ENCODE results near the gene GCGR.

The GCGR gene

GRCh38 chr17:81812571-81813370 lies 8.8 kb downstream of the GCGR start:
- no peak for DNase-seq

GRCh38 chr17:81813371-81813684 lies 9.4 kb downstream of the GCGR start:
- DNase-seq, result no peak

GRCh38 chr17:81813861-81814683 lies 10.1 kb downstream of the GCGR start:
- DNase-seq, result no peak

GRCh38 chr17:81814748-81815645 lies 11.0 kb downstream of the GCGR start:
- DNase-seq, result no peak

GRCh38 chr17:81815646-81815986 lies 11.7 kb downstream of the GCGR start:
- no peak for DNase-seq

GRCh38 chr17:81817758-81818147 lies 13.8 kb downstream of the GCGR start:
- no peak for DNase-seq

GRCh38 chr17:81819708-81820107 lies 15.8 kb downstream of the GCGR start:
- DNase-seq, result no peak

- no peak for DNase-seq
Observed at GRCh38 chr17:81821147-81821546, 17.2 kb downstream of the GCGR start.

GRCh38 chr17:81821603-81822311 lies 17.8 kb downstream of the GCGR start:
- no peak for DNase-seq

GRCh38 chr17:81822312-81822637 lies 18.3 kb downstream of the GCGR start:
- no peak for DNase-seq

- no peak for DNase-seq
Observed at GRCh38 chr17:81822996-81823819, 19.3 kb downstream of the GCGR start.

- DNase-seq, result no peak
Observed at GRCh38 chr17:81823820-81824550, 20.0 kb downstream of the GCGR start.

- no peak for DNase-seq
Observed at GRCh38 chr17:81824595-81824994, 20.6 kb downstream of the GCGR start.

- no peak for DNase-seq
Observed at GRCh38 chr17:81825841-81826466, 22.0 kb downstream of the GCGR start.

GRCh38 chr17:81828656-81829055 lies 24.7 kb downstream of the GCGR start:
- no peak for DNase-seq

- no peak for DNase-seq
Observed at GRCh38 chr17:81829858-81830257, 25.9 kb downstream of the GCGR start.

GRCh38 chr17:81831563-81831956 lies 27.6 kb downstream of the GCGR start:
- no peak for DNase-seq

- peak; percentile 40 for DNase-seq
Observed at GRCh38 chr17:81831957-81832607, 28.1 kb downstream of the GCGR start.

GRCh38 chr17:81832608-81833159 lies 28.7 kb downstream of the GCGR start:
- DNase-seq, result peak; percentile 27
